GM19099 (cell line): ENCODE measurements around the gene FTHL17.

Source experiments
- POLR2A ChIP-seq: IDR thresholded peaks from 3 replicates; pipeline ENCODE4 v1.6.1; 2011; ENCODE audit warnings: low read depth; ENCODE audit not compliant: insufficient read length; ENCODE audit errors: extremely low read depth

The FTHL17 gene

GRCh38 chrX:31071725-31072124 lies at the start of gene FTHL17:
TSS of gene FTHL17 (minus strand) at chrX:31072041. CDS start at chrX:31071953, 88 bp downstream.
- TF ChIP-seq POLR2A: no peak

GRCh38 chrX:31117266-31117665 lies 45.4 kb upstream of the FTHL17 start:
- TF ChIP-seq POLR2A: no peak

- TF ChIP-seq POLR2A: no peak
Observed at GRCh38 chrX:31115398-31115797, 43.6 kb upstream of the FTHL17 start.

- no peak for TF ChIP-seq POLR2A
Observed at GRCh38 chrX:31114858-31115257, 43.0 kb upstream of the FTHL17 start.

GRCh38 chrX:31112226-31112999 lies 40.6 kb upstream of the FTHL17 start:
- TF ChIP-seq POLR2A: no peak

- no peak for TF ChIP-seq POLR2A
Observed at GRCh38 chrX:31110657-31111056, 38.8 kb upstream of the FTHL17 start.

GRCh38 chrX:31099536-31100090 lies 27.8 kb upstream of the FTHL17 start:
- TF ChIP-seq POLR2A: no peak

GRCh38 chrX:31098079-31098478 lies 26.2 kb upstream of the FTHL17 start:
- TF ChIP-seq POLR2A: no peak

GRCh38 chrX:31093639-31093975 lies 21.8 kb upstream of the FTHL17 start:
- TF ChIP-seq POLR2A: no peak

GRCh38 chrX:31092970-31093638 lies 21.3 kb upstream of the FTHL17 start:
- TF ChIP-seq POLR2A: no peak

- no peak for TF ChIP-seq POLR2A
Observed at GRCh38 chrX:31092476-31092875, 20.6 kb upstream of the FTHL17 start.

GRCh38 chrX:31091819-31092218 lies 20.0 kb upstream of the FTHL17 start:
- no peak for TF ChIP-seq POLR2A

GRCh38 chrX:31074522-31074921 lies 2.7 kb upstream of the FTHL17 start:
- no peak for TF ChIP-seq POLR2A

- TF ChIP-seq POLR2A: no peak
Observed at GRCh38 chrX:31071262-31071661, 579 bp downstream of the FTHL17 start.

- TF ChIP-seq POLR2A: no peak
Observed at GRCh38 chrX:31070057-31070468, 1.8 kb downstream of the FTHL17 start.

GRCh38 chrX:31063114-31063513 lies 8.7 kb downstream of the FTHL17 start:
- no peak for TF ChIP-seq POLR2A
